GM19240 (cell line): Measurements from ENCODE around the gene RBP4.

ENCODE experiments used
- DNase-seq: peaks from one replicate; pipeline ENCODE4 v3.0.0; 2011; ENCODE audit warnings: low spot score; ENCODE audit not compliant: insufficient read length

The RBP4 gene

DNA sequence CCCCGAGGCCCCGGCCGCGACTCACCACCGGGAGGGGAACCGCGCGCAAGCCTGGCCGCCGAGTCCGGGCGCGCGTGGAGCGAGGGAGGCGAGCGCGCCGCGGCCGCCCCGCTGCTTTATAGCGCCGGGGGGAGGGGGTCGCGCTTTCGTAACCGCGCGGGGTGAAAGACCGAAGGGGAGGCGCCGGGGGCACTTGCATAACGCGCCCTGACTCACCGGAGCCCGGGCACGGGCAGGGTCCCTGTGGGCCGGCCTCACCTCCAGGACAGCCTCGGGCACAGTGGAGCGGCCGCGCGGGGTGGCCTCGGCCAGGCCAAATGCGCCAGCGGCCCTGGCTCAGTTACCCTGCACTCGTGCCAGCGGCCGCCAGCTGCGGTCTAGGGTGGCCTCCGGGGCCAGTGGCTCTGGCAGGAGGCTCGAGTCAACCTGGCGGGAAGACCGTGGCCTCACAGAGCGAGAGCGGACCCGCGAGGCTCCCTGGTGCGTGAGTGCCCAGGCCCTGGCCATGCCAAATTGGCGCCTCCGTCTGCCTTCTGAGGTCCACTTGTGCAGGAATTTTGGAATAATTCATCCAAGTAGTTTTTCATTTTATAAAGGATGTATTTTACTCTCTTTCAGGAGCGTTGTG lies at the start of gene RBP4:
TSS of gene RBP4 (minus strand) at position 90 of the 628 bp plus-strand sequence. CDS start 207 bp downstream, outside the sequence.
- DNase-seq = no peak

DNA sequence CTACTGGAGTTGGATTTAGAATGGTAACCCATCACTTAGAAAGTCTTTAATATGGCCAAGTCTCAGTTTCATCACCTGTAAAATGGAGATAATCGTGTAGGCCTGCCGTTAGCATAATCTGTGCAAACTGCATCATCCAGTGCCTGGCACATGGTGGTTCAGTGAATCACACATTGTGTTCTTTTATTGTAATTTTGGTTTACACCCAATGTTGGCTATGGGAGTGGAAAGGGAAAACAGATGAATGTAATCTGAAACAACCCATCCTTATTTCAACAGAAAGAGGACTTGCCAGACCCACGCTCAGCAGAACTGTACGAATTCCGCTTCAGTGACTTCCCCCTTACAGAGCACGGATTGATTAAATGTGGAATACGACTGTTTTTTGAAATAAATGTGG lies 38.8 kb upstream of the RBP4 start:
- no peak for DNase-seq

DNA sequence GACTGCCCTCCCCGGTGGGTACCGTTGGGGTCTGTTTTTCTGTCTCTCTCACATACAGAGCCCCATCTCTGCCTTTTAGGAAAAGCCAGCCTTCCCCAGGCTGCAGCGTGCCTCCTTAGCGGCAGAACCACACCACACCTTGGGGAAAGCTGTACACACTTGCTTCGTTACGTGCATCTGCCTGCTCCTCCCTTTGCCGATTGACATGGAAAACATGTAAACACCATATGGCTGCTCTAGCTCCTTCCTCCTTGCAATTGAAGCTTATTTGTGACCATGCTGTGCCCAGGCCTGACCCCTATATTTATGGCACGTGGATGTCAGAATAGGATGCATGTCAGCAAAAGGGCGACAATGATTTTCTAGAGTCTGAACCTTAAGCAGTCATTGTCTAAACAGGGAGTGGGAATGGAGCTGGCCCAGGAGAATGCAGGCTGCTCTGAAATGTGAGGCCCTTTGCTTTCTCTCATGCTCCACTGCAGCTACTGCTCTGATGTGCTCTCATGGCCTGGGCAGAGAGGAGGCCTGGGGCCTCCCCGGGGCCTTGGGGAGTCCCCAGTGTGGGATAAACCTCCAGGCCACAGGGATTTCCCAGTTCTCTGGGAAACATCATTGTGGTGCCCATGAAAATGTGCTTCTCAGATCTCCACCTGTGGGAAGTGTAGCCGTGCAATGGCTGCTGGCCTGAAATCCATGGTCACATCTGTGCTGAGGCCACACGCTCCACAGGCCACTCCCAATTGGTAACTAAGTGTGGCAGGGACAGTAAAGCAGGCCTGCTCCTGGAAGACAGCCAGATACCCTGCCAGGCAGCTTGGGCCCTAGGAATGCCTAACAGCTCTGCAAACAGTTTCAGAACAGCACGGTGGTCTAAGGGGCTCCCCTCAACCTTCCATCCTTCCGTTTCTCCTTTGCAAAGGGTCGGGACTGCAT lies 29.9 kb upstream of the RBP4 start:
- DNase-seq = no peak

DNA sequence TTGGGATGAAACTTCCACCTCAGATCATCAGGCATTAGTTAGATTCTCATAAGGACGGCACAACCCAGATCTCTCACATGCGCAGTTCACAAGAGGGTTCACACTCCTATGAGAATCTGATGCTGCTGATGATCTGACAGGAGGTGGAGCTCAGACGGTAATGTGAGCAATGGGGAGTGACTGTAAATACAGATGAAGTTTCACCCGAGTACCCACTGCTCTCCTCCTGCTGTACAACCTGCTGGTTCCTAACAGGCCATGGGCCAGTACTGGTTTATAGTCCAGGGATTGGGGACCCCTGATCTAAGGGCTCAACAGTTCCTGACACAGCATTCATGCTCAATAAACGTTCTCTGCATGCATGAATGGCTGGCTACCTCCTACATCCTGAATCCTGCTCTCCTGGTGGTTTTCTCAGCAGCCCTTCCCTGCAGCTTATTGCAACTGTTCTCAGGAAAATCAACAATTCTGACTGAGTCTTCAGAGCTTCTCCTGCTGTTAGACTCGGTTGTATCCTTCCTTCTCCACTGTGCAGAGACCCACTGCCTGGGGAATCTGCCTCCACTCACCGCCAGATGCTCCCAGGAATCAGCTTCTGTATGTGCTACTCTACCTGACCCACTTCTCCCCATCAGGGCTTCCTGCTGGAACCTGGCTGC lies 28.7 kb upstream of the RBP4 start:
- DNase-seq = no peak

DNA sequence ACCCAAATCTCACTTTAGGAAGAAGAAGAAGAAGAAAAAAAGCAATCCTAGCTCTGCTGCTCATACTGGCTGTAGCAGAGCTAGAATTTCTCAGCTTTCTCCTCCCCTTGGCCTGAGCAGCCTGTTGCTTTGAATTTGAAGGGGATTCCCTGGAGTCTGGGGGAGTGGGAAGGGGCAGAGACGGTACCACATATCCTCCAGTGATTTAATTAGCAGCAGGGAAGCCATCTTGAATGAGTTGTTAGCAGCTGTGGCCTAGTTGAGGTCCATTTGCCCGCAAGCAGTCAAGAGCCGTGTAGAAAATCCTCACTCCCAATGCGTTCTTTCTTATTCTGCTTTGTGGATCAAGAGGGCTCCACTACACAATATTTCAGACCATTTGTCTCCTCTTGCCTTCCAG lies 27.8 kb upstream of the RBP4 start:
- no peak for DNase-seq

DNA sequence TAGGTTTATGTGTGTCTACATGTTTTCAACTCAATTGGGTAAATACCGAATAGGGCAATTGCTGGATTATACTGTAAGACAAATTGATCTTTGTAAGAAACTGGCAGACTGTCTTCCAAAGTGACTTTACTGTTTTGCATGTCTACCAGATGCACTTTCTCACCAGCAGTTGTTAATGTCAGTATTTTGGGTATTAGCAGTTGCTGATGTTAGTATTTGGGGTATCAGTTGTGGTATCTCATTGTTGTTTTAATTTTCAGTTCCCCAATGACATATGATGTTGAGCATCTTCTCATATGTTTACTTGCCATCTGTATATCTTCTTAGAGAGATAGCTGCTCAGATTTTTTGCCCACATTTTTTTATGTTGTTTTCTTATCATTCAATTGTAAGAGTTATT lies 21.9 kb upstream of the RBP4 start:
- DNase-seq = no peak

DNA sequence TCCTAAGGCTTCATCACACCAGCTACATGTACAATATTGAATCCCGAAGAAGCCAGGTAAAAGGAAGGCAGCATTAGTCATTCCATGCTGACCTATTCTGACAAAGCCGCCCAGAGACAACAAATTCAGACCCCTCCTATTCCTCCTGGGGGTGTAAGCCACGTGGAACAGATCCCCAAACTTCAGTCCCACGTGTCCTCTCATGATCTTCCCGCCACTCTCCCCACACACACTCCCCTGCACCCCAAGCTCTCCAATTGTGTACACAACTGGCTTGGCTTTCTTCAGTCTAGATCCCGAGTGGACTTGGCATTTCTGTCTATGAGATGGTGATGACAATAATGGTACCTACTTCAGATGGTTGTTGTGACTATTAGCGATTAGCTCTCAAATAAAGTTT lies 19.9 kb upstream of the RBP4 start:
- DNase-seq = no peak

DNA sequence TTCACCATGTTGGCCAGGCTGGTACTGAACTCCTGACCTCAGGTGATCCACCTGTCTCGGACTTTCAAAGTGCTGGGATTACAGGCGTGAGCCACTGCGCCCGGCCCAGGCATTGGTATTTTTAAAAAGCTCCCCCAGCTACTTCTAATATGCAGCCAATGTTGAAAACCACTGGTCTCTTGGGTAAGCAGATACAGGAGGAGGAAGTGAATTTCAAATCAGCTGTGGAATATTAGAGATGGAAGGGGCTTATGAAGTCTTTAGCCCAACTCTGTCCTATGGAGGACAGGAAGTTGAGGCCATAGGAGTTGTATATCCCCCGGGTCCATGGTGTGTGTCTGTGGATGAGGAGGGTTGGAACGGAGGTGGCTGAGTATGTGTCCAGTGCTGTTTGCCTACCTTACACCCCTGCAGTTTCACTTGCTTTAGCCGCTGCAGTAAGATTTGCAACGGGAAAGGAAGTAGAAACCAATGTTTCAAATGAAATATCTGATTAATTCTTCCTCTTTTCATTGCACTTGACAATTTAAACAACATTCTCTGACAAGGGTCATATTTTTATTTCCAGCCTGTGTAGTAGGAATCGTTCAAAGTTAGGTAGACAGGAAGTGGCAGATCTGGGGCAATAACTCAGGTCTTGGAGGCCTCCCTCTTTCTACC lies 14.7 kb upstream of the RBP4 start:
- no peak for DNase-seq

DNA sequence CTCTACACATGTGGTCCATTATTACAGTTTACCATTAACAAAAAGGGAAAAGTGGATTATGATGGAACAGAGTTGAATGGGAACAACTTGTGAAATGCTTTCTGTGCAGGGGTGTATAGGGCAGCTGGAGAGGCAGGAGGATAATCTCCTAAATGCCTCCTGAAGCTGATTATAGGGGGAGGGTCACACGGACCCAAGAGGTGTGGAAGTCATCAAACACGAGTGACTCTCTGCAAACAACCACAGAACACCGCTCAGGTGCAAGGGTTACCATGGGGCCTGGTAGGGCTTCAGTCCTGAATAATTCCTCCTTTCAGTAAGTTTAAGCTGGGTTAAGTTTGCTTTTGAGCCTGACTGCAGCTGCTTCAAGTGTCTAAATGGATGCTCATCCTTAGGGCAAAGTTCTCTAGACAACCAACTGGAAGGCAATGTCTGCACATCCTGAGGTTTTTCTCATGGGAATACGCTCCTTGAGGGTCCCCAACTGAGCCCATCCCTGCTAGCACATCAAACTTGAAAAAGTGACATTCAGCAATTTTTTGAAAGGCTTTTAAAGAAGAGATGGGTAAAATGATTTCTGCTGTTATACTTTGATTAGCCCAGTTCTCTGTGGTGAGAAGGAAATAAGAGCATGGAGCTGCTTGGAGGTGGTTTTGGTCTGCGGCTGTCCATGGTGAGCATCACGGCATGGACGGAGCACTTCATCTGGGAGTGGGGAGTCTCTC lies 13.2 kb upstream of the RBP4 start:
- DNase-seq = no peak

DNA sequence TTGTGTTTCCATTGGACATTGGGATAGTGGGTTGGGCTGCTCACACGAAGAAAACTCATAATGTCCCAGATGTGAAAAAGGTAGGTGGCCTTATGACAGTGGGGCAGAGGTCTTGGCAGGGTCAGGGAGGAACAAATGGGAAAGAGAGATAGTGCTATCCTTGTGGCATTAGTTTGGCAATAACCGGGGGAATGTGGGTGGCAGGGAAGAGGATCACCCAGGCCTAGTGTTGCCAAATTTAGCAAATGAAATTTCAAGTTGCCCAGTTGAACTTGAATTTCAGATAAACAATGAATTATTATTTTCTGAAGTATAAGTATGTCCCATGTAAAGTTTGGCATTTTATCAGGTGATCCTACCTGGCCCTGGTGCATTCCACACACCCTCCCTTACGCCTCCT lies 12.1 kb upstream of the RBP4 start:
- DNase-seq = no peak

DNA sequence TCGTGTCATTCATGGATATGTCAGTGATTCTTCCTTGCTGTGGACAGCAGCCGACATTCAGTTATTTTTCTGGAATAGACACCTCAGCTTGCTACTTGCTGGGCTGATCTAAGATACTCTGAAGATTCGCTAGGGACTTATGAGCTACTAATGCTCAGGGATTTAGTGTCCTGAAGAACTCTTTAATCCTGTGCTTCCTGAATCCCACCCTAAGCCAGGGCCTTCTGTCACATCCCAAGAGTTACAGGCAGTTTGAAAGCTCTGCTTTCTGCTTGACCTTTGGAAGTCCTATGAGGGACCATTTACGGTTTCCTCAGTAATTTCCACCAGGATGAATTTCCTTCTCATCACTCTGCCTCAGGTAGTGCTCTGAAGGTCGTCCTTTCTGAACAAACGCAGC lies 11.3 kb upstream of the RBP4 start, which contains the start of gene PDE6C:
TSS of gene PDE6C (plus strand) at position 227 of the 400 bp plus-strand sequence. CDS start 189 bp downstream, outside the sequence.
- no peak for DNase-seq

DNA sequence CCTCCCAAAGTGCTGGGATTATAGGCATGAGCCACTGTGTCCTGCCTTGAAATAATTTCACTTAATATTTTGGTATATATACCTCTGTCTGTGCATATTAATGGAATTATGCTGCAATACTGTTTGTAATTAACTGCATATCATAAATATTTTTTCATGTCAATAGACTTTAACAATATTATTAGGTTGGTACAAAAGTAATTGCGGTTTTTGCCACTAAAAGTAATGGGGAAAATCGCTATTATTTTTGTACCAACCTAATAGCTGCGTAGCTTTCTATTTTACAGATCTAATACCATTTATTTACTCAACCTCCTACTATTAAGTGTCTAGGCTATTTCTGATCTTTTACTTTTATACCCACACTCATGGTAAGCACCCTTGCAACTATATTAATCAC lies 7.4 kb upstream of the RBP4 start:
- no peak for DNase-seq

DNA sequence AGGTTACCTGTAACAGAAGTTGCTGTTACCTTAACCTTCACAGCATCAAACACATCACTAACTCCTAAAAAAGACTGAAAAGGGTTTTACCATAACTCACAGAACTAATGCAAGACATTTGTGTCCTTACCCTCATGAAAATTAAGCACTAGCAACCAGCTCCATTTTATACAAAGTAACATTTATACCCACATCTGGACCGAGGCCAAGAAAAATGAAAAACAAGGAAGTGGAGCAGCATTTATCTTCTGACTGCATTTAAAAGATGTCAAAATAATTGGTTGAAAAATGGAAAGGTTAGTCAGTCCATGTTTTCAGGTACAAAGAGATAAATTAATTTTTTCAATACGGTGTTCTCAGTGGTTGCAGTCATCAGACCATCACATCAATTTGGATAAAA lies 3.1 kb upstream of the RBP4 start:
- no peak for DNase-seq

DNA sequence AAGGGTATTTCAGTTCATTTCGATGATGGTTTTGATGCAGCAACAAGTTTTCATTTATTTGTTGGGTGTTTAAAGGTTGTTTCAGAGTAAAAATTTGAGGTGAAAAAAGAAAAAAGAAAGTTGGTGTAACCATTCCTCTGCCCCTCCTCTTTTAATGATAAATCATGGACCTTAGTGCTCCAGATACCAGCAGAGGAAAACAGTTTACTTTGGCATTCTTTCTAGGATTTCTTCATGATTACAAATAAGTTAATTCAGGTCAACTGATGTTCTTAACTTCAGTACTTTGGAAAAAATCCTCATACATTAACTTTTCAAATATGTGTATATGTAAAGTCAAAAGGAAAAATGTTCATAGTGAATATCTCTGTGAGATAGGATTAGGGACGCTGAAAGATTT lies 2.0 kb upstream of the RBP4 start:
- no peak for DNase-seq

DNA sequence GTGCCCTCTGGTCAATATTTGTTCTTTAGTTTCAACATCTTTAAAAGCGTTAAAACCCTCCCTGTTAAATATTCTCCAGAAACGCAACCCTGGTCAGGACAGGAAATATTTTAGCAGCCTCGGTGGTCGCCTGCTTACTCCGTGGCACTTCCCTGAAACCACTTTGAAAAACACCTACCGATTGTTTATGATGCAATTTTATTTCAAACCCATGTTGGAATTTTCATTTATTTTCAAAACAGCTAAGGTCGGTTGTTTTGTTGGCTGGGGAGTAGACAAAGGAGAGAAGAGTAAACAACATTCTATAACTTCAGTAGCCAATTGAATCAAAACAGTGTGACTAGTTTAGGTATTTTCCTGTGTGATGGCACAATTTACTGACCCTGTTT lies 733 bp upstream of the RBP4 start:
- no peak for DNase-seq

DNA sequence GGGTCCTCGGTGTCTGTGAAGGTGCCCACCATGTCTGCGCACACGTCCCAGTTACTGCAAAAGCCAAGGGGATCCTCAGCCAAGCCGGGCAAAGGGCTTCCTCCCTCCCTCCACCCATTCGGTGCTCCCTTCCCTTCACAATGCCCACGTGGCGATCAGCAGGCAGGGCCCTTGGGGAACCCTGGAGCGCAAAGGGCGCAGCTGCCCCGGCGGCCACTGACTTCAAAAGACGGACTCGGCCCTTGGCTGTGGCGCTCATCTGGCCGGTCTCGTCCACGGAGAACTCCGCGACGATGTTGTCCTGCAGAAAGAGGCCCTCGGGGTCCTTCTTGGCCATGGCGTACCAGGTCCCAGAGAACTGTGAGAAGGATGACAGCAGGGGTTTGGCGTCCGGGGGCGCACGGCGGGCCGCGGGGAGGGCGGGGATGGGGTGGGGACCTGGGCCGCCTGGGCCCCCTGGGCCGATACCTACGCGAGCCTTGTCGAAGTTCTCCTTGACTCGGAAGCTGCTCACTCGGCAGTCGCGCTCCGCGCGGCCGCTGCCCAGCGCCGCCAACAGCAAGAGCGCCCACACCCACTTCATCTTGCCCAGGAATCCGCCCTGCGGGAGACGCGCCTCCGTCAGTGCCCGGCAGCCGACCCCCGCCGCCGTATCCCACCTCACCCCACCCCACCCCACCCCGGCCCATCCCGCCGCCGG lies 439 bp downstream of the RBP4 start:
- no peak for DNase-seq

DNA sequence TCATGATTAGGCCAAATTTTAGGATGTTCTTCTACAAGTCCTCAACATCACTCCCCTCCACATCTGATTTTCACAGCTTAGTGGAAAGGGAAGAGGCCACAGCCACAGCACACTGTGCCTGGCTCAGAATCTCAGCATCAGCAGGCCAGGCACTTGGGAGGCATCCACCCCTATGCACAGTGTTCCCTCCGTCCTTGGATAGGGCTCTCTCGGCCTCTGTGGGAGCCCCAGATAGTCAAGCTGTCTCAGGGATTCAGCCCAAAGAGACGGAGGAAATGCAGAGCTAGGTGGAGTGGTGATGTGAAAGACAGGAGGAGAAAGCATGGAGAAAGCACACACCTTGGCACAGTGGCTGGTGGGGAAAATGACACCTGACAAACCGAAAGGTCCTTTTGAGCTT lies 1.3 kb downstream of the RBP4 start:
- DNase-seq = no peak

DNA sequence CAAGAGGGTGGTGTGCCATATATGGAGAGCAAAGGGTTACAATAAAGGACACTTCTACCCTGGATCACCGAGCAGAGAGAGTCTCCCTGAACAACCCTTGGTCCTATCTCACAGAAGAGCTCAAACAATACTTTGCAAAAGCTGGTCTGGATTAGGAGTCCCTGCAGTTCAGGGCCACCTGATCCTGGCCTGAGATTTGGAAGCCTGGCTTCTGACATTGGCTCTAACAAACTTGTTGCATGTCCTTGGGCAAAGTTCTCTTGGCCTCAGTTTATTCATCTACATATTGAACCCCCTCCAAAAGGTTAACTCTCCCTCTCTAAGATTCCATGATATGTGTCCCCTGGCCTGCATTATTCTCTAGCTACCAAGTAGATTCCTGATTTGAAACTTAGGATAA lies 1.7 kb downstream of the RBP4 start:
- no peak for DNase-seq

DNA sequence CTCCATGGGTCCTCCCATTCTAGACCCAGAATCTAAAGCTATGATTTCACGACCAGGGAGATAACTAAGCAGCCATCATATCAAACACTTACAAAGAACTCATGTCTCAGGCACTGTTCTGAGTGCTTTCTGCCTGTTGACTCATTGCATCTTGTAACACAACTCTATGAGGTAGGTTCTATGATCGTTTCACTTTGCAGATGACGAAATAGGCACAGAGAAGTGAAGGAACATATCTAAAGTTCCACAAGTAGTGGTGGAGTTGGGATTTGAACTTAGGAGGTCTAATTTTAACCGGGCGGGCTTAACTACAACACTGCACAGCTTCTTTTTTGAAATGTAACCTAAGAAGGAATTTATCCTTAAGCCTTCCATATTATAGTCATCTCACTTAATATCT lies 2.9 kb downstream of the RBP4 start:
- DNase-seq = no peak

DNA sequence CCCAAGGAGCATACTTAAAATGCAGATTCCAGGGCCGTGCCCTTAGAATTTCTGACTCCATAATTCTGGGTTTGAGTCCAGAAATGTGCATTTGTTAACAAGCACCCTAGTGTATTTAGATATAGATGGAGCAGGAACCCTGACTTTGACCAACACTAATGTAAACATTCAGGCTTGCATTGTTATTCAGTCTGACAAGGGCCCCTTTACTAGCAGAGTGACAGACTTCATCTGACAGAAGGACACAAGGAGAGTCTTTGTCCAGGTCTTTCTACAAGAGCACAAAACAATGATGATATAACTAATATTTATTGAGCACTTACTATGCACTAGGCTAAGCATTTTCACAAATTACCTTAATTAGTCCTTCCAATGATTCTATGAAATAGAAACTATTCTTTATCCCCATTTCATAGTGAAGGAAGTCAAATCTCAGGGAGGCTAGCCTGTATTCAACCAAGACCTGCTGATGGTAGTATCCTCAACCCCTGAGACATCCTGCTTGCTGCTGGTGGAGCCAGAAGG lies 3.9 kb downstream of the RBP4 start:
- no peak for DNase-seq
